NB4 (cell line): ENCODE data around the gene WDFY4.

ENCODE experiments used
- MYC ChIP-seq: IDR thresholded peaks from 2 replicates; pipeline ENCODE4 v1.6.1; 2011; ENCODE audit warnings: low read depth, low read length
- POLR2A ChIP-seq: IDR thresholded peaks from 2 replicates; pipeline ENCODE4 v1.6.1; 2011; ENCODE audit warnings: mild to moderate bottlenecking; ENCODE audit not compliant: insufficient read length; ENCODE audit errors: extremely low read depth
- TF ChIP-seq, protein P1 (sequence below): IDR thresholded peaks from one replicate; pipeline ENCODE4 v1.5.1; 2012; ENCODE audit warnings: low read depth, low read length
- TF ChIP-seq, protein P2 (sequence below): IDR thresholded peaks from 2 replicates; pipeline ENCODE4 v1.6.1; 2011; ENCODE audit warnings: low read depth, low read length

DNA sequence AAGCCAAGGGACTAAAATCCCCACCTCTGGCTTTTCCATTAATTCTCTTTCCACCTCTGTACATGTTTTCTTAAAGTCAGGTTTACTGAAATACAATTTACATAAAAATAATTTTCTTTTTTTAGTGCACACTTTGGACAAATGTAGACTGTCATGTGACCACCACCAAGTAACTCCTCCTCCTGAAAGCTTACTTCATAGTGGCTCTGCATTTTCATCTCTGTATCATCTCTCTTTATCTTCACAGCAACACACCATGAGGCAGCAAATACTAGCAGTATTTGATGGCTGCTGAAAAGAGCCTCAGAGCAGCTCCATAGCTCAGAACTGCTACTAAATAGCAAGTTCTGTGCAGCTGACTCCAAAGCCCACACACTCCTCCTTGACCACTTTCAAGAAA is 17.3 kb downstream of the WDFY4 start:
- TF ChIP-seq POLR2A (no peak), MYC (no peak)
- TF ChIP-seq, protein P1, sequence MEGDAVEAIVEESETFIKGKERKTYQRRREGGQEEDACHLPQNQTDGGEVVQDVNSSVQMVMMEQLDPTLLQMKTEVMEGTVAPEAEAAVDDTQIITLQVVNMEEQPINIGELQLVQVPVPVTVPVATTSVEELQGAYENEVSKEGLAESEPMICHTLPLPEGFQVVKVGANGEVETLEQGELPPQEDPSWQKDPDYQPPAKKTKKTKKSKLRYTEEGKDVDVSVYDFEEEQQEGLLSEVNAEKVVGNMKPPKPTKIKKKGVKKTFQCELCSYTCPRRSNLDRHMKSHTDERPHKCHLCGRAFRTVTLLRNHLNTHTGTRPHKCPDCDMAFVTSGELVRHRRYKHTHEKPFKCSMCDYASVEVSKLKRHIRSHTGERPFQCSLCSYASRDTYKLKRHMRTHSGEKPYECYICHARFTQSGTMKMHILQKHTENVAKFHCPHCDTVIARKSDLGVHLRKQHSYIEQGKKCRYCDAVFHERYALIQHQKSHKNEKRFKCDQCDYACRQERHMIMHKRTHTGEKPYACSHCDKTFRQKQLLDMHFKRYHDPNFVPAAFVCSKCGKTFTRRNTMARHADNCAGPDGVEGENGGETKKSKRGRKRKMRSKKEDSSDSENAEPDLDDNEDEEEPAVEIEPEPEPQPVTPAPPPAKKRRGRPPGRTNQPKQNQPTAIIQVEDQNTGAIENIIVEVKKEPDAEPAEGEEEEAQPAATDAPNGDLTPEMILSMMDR = no peak
- TF ChIP-seq, protein P2, sequence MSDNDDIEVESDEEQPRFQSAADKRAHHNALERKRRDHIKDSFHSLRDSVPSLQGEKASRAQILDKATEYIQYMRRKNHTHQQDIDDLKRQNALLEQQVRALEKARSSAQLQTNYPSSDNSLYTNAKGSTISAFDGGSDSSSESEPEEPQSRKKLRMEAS = no peak
